ENCODE results near the gene TMEM100.

DNA sequence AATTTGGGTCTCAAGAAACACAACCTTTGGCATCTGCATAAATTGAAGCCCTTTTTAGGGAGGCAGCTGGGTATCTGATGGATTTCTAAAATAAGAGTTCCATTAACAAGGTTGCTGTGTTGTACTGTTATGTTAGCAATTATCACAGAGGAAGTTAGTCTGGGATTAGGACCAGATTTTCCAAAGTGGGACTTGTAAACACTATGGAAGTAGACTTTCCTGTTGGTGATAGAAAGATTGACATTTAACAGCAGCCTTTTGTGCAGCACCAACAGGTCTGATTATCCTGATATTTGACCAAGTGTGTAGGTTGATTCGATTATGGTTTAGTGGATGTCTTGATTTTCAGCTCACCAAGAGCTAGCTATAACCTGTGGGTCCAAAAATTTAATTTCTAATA is 46.4 kb downstream of the TMEM100 start:
- TF ChIP-seq, protein P1, sequence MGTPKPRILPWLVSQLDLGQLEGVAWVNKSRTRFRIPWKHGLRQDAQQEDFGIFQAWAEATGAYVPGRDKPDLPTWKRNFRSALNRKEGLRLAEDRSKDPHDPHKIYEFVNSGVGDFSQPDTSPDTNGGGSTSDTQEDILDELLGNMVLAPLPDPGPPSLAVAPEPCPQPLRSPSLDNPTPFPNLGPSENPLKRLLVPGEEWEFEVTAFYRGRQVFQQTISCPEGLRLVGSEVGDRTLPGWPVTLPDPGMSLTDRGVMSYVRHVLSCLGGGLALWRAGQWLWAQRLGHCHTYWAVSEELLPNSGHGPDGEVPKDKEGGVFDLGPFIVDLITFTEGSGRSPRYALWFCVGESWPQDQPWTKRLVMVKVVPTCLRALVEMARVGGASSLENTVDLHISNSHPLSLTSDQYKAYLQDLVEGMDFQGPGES (IDR thresholded peaks at IDR 0.05; ENCODE audit: low read depth, low read length), result no peak
- no peak for TF ChIP-seq FOXM1 (IDR thresholded peaks at IDR 0.05; ENCODE audit: low read depth)
- TF ChIP-seq NRF1 (IDR thresholded peaks at IDR 0.05; ENCODE audit: low read depth, low read length), result no peak
- no peak for TF ChIP-seq POLR2AphosphoS5 (IDR thresholded peaks at IDR 0.05; ENCODE audit: low read depth, low read length)

Data from SK-N-SH (cell line).